Measurements from ENCODE around the gene CASP7. TPM values are rescaled to one million over a fixed set of nuclear protein-coding genes. Genes with fewer than 3 reads are reported as not detected.

CASP7 gene
- total RNA-seq (14.9 TPM), polyA plus RNA-seq (ENCODE audit: insufficient read depth in 1 of 8, insufficient read length in 8 of 8, low replicate concordance in 1 of 8) (10 to 100 TPM; 11.3 to 22.0 (median 15.9) TPM)
- long read RNA-seq, donor 1, partial matches to known transcripts, result 0 of 2 reads
- long read RNA-seq, donor 1, other reads (novel, unspliced or antisense), result 0 of 2 reads
- long read RNA-seq, donor 2, result 0 reads
- long read RNA-seq, donor 3, partial matches to known transcripts, result 0 of 3 reads
- long read RNA-seq, donor 3, other reads (novel, unspliced or antisense), result 0 of 3 reads
- long read RNA-seq, donor 4, partial matches to known transcripts, result 0 of 3 reads
- long read RNA-seq, donor 4, other reads (novel, unspliced or antisense), result 0 of 3 reads
- long read RNA-seq, donor 5, transcript CASP7-211 (7 exons, 2,467 nt), result major isoform, 8 of 14 reads
- long read RNA-seq, donor 5, partial matches to known transcripts, result 0 of 14 reads
- long read RNA-seq, donor 5, other reads (novel, unspliced or antisense), result 0 of 14 reads
- long read RNA-seq, donor 6, partial matches to known transcripts, result 0 of 5 reads
- long read RNA-seq, donor 6, other reads (novel, unspliced or antisense), result 0 of 5 reads
- long read RNA-seq, donor 7, partial matches to known transcripts, result 0 of 6 reads
- long read RNA-seq, donor 7, other reads (novel, unspliced or antisense), result 0 of 6 reads
- long read RNA-seq, donor 8, partial matches to known transcripts, result 0 of 4 reads
- long read RNA-seq, donor 8, other reads (novel, unspliced or antisense), result 0 of 4 reads
- long read RNA-seq, donor 9, partial matches to known transcripts, result 0 of 2 reads
- long read RNA-seq, donor 9, other reads (novel, unspliced or antisense), result 0 of 2 reads
- long read RNA-seq, donor 10, partial matches to known transcripts, result 0 of 5 reads
- long read RNA-seq, donor 10, other reads (novel, unspliced or antisense), result 0 of 5 reads
- long read RNA-seq, donor 11, partial matches to known transcripts, result 0 of 4 reads
- long read RNA-seq, donor 11, other reads (novel, unspliced or antisense), result 0 of 4 reads

DNA sequence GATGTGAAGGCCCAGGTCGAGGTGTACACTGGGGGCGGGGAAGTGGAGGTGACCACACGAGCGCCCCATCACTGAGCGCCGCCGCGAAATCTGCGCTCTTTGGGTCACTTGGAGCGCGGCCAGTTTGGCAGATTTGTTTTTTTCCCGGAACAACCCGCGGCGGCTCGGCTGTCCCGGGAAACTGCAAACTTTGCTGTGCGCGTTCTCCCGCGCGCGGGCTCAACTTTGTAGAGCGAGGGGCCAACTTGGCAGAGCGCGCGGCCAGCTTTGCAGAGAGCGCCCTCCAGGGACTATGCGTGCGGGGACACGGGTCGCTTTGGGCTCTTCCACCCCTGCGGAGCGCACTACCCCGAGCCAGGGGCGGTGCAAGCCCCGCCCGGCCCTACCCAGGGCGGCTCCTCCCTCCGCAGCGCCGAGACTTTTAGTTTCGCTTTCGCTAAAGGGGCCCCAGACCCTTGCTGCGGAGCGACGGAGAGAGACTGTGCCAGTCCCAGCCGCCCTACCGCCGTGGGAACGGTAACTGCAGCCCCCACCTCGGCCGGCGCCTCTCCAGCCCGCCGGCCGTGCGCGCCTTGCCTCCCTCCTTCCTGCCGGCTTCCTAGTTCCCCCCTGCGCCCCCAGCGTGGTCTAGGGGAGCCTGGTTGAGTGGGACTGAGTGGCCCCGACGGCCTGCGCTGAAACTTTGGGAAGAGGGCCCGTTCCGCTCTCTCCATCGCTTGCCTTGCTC is at the start of gene CASP7:
Gene CASP7, plus strand, starts transcription at position 450 of the 727 bp plus-strand sequence. CDS start 17,582 bp downstream, outside the sequence.
- under 1% methylated on average over 59 of the region's 68 CpGs for WGBS (ENCODE audit: insufficient coverage)

DNA sequence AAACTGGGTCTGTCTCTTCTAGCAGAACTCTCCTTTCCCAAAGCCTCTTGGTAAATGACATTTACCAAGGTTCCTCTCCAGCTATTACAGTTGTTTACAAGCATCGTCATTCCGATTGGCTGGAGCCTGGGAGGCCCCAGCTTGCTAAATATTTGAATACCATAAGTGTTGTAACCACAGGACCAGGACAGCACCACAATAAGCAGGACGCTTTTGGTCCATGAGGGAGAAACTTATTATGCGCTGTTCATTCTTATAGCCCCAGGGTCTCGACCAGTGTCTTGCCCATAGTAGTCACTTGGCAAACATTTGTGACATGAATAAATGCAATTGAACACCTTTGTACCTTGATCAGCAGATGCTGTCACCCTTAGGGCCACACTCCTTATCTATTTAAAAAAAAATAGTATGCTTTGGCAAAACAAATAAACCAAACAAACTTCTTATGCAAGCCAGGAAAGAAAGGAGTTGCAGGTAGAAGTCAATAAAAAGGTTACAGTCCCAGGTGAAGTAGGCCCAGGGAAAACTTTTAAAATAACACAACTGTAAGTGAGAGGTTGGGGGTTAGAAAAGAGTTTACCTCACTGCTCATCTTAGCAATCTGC is 48.7 kb upstream of the CASP7 start:
- no peaks in the 10 kb centered on the region for H3K36me3 ChIP-seq (ENCODE audit: control insufficient read depth, insufficient read depth, low read length)
- no peak overlapping the region for H3K4me3 ChIP-seq (ENCODE audit: low read length)
- peaks cover 3% of the 10 kb centered on the region for H3K27me3 ChIP-seq (ENCODE audit: control insufficient read depth, insufficient read depth, low read length)
- H3K4me1 ChIP-seq (ENCODE audit: control insufficient read depth, insufficient read depth, low read length), result peaks cover 8% of the 10 kb centered on the region
- WGBS (ENCODE audit: insufficient coverage), result 88% methylated on average over 2 of the region's 5 CpGs
- H3K9me3 ChIP-seq (replicated peaks; ENCODE audit: control insufficient read depth, low read depth, low read length), result no peaks in the 10 kb centered on the region
- no peak overlapping the region for H3K27ac ChIP-seq (ENCODE audit: low read length)
- no peak for DNase-seq

More for the DNA sequence above, at the start of gene CASP7:
- H3K27ac ChIP-seq (ENCODE audit: low read length), result peak within 1 kb of the TSS; percentile 99
- peaks cover 9% of the 10 kb centered on the region for H3K4me1 ChIP-seq (ENCODE audit: control insufficient read depth, insufficient read depth, low read length)
- no peaks in the 10 kb centered on the region for H3K27me3 ChIP-seq (ENCODE audit: control insufficient read depth, insufficient read depth, low read length)
- H3K4me3 ChIP-seq (ENCODE audit: low read length), result peak within 1 kb of the TSS; percentile 84
- DNase-seq, result peak; percentile 90
- no peaks in the 10 kb centered on the region for H3K36me3 ChIP-seq (ENCODE audit: control insufficient read depth, insufficient read depth, low read length)
- H3K9me3 ChIP-seq (replicated peaks; ENCODE audit: control insufficient read depth, low read depth, low read length), result peaks cover 2% of the 10 kb centered on the region

DNA sequence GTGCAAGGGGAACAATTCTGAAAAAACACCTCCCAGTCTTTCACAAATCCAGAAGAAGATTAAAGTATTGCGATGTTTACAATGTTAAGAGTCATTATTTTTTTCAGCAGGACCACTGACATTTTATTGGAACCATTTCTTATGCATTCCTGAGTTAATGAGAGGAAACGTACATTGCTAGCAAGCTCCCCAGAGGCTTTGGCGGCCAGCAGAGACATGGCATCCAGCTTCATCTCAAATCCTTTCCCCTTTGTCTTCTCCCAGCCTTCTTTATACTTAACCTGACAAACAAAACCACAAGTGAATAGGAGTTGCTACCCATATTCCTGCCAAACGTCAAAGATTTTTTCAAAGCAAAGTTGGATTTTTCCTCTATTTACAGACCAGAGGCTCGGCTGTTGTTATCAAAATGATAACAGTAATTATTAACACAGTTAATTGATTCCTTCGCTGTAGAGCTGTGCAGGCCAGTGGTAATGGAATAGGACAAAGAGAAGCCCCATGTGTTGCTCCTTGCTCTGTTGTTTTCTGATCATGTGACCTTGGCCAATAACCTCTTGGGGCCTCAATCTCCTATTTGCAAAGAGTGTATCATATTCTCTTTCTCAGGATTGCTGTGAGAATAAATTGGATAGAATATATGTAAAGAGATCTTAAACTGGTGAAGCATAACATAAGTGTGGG is 47.9 kb upstream of the CASP7 start:
- H3K9me3 ChIP-seq (replicated peaks; ENCODE audit: control insufficient read depth, low read depth, low read length), result no peaks in the 10 kb centered on the region
- H3K27ac ChIP-seq (ENCODE audit: low read length), result no peak overlapping the region
- 31% methylated on average over 2 of the region's 6 CpGs for WGBS (ENCODE audit: insufficient coverage)
- no peaks in the 10 kb centered on the region for H3K36me3 ChIP-seq (ENCODE audit: control insufficient read depth, insufficient read depth, low read length)
- no peak overlapping the region for H3K4me3 ChIP-seq (ENCODE audit: low read length)
- H3K4me1 ChIP-seq (ENCODE audit: control insufficient read depth, insufficient read depth, low read length), result peaks cover 3% of the 10 kb centered on the region
- no peak for DNase-seq
- peaks cover under 1% of the 10 kb centered on the region for H3K27me3 ChIP-seq (ENCODE audit: control insufficient read depth, insufficient read depth, low read length)

DNA sequence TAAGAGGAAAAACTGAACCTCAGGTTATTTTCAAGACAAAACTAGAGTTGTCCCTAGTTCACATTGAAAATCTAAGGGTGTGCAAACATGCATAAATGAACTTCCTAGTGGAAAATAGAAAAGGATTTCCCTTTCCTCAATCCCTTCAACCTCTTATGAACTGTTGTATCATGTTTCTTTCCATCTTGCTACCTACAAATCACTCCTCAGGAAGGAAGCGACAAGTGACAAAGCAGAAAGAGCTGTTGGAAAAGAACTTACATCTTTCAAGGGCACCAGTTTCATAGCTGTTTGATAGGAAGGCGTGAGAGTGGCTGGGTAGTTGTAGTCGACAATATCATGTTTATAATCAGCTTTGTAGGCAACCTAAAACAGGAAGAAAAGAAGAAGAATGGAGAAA is 39.7 kb upstream of the CASP7 start:
- Histone ChIP-seq H3K9me3 (replicated peaks; ENCODE audit: control insufficient read depth, low read depth, low read length) (no peaks in the 10 kb centered on the region), H3K27ac (ENCODE audit: low read length) (no peak overlapping the region), H3K4me1 (ENCODE audit: control insufficient read depth, insufficient read depth, low read length) (no peaks in the 10 kb centered on the region), H3K4me3 (ENCODE audit: low read length) (no peak overlapping the region), H3K27me3 (ENCODE audit: control insufficient read depth, insufficient read depth, low read length) (peaks cover 16% of the 10 kb centered on the region), H3K36me3 (ENCODE audit: control insufficient read depth, insufficient read depth, low read length) (no peaks in the 10 kb centered on the region)
- no CpG with 5 or more reads among the region's 3 CpGs for WGBS (ENCODE audit: insufficient coverage)
- DNase-seq, result no peak

DNA sequence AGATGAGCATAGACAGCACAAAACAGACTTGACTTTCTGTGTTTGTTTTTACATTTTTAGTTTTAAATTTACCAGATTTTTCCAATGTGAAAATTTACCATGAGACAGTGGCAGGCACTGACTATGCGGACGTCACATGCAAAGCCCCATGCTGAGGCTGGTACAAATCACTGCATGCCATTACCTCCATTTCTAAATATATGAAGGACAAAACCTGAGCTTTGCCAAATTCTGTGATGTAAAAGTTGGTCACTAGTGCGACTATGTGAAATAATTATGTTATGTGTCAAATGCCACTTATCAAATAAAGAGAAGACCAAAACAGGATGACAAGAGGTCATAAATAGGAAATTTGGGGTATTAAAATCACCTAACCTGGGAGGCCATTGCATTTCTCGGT is 38.0 kb upstream of the CASP7 start:
- Histone ChIP-seq H3K36me3 (ENCODE audit: control insufficient read depth, insufficient read depth, low read length) (no peaks in the 10 kb centered on the region), H3K4me1 (ENCODE audit: control insufficient read depth, insufficient read depth, low read length) (no peaks in the 10 kb centered on the region), H3K27me3 (ENCODE audit: control insufficient read depth, insufficient read depth, low read length) (peaks cover 22% of the 10 kb centered on the region), H3K27ac (ENCODE audit: low read length) (no peak overlapping the region), H3K9me3 (replicated peaks; ENCODE audit: control insufficient read depth, low read depth, low read length) (no peaks in the 10 kb centered on the region), H3K4me3 (ENCODE audit: low read length) (no peak overlapping the region)
- no CpG with 5 or more reads among the region's 4 CpGs for WGBS (ENCODE audit: insufficient coverage)
- DNase-seq, result no peak

DNA sequence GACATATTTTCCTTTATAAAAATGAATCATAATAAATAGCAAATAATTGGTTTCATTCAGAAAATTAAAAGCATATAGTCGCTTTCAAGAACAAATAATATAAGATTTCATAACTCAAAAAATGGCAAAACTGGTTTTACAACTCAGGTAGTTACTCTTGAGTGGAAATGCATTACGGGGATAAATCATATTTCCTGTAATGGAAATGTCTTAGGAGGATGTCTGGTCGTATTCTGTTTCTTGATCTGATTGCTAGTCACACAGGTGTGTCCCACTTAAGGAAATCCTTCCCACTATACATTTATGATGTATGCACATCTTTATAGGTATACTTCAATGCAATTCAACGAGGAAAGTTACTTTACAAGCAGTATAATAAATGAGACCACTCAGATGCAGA is 36.5 kb upstream of the CASP7 start:
- peaks cover 3% of the 10 kb centered on the region for H3K4me1 ChIP-seq (ENCODE audit: control insufficient read depth, insufficient read depth, low read length)

DNA sequence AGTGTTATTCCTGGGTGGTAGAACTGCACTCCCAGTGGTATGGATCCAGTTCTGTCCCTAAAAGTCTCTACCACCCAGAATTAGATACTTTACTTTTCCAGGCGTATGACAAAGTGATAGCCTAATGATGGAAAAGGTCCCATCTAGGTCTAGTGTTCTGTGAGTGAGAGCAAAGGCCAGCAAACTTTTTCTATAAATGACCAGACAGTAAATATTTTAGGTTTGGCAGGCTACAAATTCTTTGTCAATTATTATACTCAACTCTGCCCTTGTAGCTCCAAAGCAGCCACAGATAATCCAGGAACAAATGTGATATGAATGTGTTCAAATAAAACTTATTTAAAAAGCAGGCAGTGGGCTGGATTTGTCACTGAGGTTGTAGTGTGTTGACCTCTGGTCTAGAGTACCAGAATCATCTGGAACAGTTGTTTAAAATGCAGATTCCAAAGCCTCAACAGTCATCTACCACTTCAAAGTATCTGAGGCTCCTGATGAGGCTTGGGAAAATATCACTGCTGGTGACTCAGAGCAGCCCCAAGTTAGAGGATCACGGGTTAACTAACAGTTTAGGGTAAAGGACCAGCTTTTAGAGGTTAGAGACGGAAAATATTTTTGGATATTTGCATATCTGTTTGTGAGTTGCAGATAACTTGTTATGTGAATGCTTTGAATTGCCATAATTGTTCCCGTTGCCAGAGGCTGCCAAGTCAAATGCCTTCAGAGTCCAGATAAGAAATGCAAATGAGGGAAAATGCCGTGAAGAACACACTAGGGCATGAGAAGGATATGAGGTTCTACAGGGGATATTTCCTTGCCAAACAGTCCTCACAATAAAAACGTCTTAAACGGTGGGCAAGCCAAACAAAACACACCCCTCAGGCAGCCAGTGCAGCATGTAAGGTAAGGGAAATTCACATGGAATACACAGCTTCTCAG is 35.3 kb upstream of the CASP7 start:
- Histone ChIP-seq H3K27ac (ENCODE audit: low read length) (no peak overlapping the region), H3K36me3 (ENCODE audit: control insufficient read depth, insufficient read depth, low read length) (no peaks in the 10 kb centered on the region), H3K4me1 (ENCODE audit: control insufficient read depth, insufficient read depth, low read length) (peaks cover 3% of the 10 kb centered on the region), H3K27me3 (ENCODE audit: control insufficient read depth, insufficient read depth, low read length) (peaks cover 22% of the 10 kb centered on the region), H3K4me3 (ENCODE audit: low read length) (no peak overlapping the region), H3K9me3 (replicated peaks; ENCODE audit: control insufficient read depth, low read depth, low read length) (no peaks in the 10 kb centered on the region)
- WGBS (ENCODE audit: insufficient coverage), result 46% methylated on average over 2 of the region's 7 CpGs
- no peak for DNase-seq

More for the DNA sequence above, 36.5 kb upstream of the CASP7 start:
- no peak overlapping the region for H3K4me3 ChIP-seq (ENCODE audit: low read length)
- H3K27ac ChIP-seq (ENCODE audit: low read length), result no peak overlapping the region
- no peaks in the 10 kb centered on the region for H3K9me3 ChIP-seq (replicated peaks; ENCODE audit: control insufficient read depth, low read depth, low read length)
- no peak for DNase-seq
- no peaks in the 10 kb centered on the region for H3K36me3 ChIP-seq (ENCODE audit: control insufficient read depth, insufficient read depth, low read length)
- H3K27me3 ChIP-seq (ENCODE audit: control insufficient read depth, insufficient read depth, low read length), result peaks cover 25% of the 10 kb centered on the region
- no CpG with 5 or more reads among the region's 4 CpGs for WGBS (ENCODE audit: insufficient coverage)

DNA sequence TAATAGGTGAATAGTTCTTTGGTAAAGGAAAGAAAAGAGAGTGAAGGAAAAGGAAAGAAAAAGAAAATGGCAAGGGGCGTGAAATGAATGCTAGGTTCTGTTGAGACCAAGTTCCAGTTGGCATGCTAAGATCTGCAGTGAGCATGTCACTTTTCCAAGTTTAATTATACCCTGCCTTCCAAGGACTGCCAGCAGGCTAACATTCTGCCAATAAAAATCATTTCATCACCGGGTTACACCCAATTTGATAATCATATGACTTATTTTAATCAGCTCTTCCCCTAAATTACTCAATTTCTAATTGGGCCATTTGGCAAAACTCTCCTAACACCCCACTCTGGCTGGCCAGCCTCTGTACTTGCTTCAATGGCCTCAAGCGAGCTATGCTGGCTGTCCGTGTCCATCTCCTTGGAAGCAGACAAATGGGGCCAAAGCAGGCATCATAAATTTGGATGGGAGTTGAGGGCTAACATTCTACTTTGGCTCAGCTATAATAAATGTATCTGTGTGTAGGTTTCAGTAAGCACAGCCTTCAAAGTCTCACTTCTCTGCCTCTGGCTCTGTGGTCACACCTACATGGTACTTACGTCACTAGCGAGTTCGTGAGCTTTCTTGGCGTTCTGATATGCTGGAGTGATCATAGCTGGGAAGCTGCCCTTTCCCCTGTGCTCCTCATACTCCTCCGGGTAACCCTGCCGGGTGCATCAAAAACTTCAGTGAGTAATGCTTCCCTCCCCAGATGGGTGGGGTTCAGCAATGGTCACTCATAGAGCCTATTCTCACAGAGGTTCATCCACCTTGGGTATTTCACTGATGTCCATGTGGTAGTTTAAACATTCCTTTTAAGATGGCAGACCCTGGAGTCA is 33.1 kb upstream of the CASP7 start:
- Histone ChIP-seq H3K4me3 (ENCODE audit: low read length) (no peak overlapping the region), H3K36me3 (ENCODE audit: control insufficient read depth, insufficient read depth, low read length) (no peaks in the 10 kb centered on the region), H3K27ac (ENCODE audit: low read length) (no peak overlapping the region), H3K9me3 (replicated peaks; ENCODE audit: control insufficient read depth, low read depth, low read length) (no peaks in the 10 kb centered on the region), H3K4me1 (ENCODE audit: control insufficient read depth, insufficient read depth, low read length) (peaks cover 3% of the 10 kb centered on the region), H3K27me3 (ENCODE audit: control insufficient read depth, insufficient read depth, low read length) (peaks cover 21% of the 10 kb centered on the region)
- 92% methylated on average over 6 of the region's 10 CpGs for whole genome bisulfite sequencing (ENCODE audit: insufficient coverage)
- no peak for DNase-seq

Data from muscle of leg (tissue), 16 donors.